ENCODE data around the gene METRN. TPM values are rescaled to one million over a fixed set of nuclear protein-coding genes. Genes with fewer than 3 reads are reported as not detected.

METRN gene
- total RNA-seq, 1 donor from 2014 or later: 30.4 TPM

DNA sequence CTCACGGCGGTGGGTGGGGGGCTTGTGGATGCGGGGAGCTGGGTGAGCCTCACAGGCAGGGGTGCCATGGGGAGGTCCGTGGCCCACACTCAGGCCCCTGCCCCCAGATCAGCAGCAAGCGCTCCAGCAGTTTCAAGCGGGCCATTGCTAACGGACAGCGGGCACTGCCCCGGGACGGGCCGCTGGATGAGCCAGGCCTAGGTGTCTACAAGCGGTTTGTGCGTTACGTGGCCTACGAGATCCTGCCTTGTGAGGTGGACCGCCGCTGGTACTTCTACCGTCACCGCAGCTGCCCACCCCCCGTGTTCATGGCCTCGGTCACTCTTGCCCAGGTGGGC, 38.4 kb upstream of the METRN start:
- intact Hi-C loops (cut with DNase I): no loop called here
- H3K4me1 ChIP-seq: peaks cover 18% of the 10 kb centered on the region
- DNase-seq: no peak

GRCh38 chr16:676913-677312, 38.0 kb upstream of the METRN start:
- Histone ChIP-seq H3K27me3 (no peaks in the 10 kb centered on the region), H3K9me3 (no peaks in the 10 kb centered on the region), H3K36me3 (peaks cover 22% of the 10 kb centered on the region), H3K4me1 (peaks cover 22% of the 10 kb centered on the region), H3K27ac (no peak overlapping the region), H3K4me3 (no peak overlapping the region)
- peak; percentile 87 for DNase-seq
- intact Hi-C loops (cut with DNase I): no loop called here
- ATAC-seq: no peak
- no peak for TF ChIP-seq CTCF (IDR thresholded peaks at IDR 0.05)

More for the DNA sequence above, 38.4 kb upstream of the METRN start:
- no peak overlapping the region for H3K4me3 ChIP-seq
- H3K36me3 ChIP-seq: peaks cover 22% of the 10 kb centered on the region
- no peak for ATAC-seq
- no peak for TF ChIP-seq CTCF (IDR thresholded peaks at IDR 0.05)
- no peaks in the 10 kb centered on the region for H3K27me3 ChIP-seq
- H3K27ac ChIP-seq: no peak overlapping the region
- H3K9me3 ChIP-seq: no peaks in the 10 kb centered on the region

- DNase-seq (no peak), ATAC-seq (no peak)
- Histone ChIP-seq H3K27ac (no peak overlapping the region), H3K4me1 (peaks cover 23% of the 10 kb centered on the region), H3K36me3 (peaks cover 22% of the 10 kb centered on the region), H3K4me3 (no peak overlapping the region), H3K27me3 (no peaks in the 10 kb centered on the region), H3K9me3 (no peaks in the 10 kb centered on the region)
- no peak for TF ChIP-seq CTCF (IDR thresholded peaks at IDR 0.05)
- intact Hi-C loops (cut with DNase I): no loop called here
Measured at GRCh38 chr16:677316-678190, 37.4 kb upstream of the METRN start.

DNA sequence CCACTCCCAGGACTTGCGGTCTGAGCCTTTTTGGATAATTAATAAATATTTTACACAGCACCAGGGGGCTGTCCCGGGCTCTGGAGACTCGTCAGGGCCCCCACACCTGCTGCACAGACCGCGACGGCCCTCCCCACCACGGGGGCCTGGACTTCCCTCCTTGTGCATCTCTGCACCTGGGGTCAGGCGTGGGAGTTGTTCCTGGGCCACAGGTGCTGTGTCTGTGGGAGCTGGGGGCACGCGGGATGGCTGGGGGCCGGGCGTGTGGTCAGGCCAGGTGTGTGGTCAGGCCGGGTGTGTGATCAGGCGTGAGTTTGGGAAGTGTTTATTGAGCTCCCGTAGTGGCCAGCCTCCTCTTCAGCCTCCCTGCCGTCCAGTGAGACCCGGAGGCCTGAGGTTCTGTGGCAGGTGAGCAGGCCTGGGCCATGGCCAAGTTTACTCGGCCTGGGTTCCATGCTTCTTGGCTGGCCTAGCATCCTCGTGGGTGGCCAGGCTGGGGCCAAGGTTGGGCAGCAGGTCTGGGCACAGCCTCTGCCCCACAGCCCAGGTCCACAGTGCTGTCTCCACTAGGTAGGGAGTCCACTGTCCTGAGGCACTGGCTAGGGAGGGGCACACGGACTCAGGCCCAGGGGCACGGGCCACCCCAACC, 36.6 kb upstream of the METRN start:
- TF ChIP-seq CTCF (IDR thresholded peaks at IDR 0.05): no peak
- Histone ChIP-seq H3K4me3 (no peak overlapping the region), H3K36me3 (peaks cover 20% of the 10 kb centered on the region), H3K9me3 (no peaks in the 10 kb centered on the region), H3K4me1 (peaks cover 27% of the 10 kb centered on the region), H3K27me3 (no peaks in the 10 kb centered on the region), H3K27ac (no peak overlapping the region)
- DNase-seq (no peak), ATAC-seq (no peak)
- intact Hi-C loops (cut with DNase I): no loop called here

DNA sequence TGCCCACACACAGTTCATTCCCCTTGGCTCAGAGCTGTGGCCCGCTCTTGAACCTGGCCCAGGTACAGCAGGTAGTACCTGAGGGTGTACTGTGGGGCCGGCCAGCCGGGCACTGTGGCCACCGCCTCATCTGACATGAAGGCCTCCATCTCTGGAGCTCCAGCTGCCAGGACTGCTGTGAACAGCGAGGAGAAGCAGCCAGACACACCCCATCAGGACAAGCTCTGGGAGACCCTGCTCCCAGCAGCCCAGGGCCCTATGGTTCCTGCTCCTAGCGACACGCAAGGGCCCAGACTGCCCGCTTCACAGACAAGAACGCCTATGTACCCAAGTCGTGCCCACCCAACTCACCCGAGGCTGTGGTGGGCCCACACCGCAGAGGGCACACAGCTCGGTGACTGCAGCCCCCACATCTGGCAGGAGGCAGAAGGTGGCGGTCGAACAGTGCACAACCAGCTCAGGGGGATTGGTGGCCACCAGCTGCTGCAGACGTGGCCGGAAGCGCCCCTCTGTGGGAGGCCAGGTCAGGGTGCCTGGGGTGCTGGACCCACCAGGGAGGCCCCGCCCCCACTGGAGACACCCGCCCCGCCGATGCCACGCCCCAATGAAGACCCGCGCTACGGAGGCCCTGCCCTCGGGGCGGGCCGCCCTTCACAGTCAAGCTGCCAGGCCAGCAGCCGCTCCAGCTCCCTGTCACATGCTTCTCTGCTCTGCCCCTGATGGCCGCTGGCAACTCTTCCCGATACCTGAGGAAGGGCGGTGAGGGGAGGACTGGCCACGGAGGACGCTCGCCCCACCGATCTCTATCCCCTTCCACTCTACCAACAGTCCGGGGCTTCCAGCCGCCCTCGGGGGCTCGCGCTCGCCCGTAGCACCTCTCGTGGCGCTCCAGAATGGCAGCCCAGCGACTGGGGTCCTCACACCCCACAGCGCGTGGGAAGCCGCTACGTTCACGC, 35.8 kb upstream of the METRN start:
- peaks cover 31% of the 10 kb centered on the region for H3K4me1 ChIP-seq
- intact Hi-C loops (cut with DNase I): no loop called here
- H3K27ac ChIP-seq: peak overlapping the region; percentile 77
- peak overlapping the region; percentile 70 for H3K4me3 ChIP-seq
- no peaks in the 10 kb centered on the region for H3K27me3 ChIP-seq
- no peak for TF ChIP-seq CTCF (IDR thresholded peaks at IDR 0.05)
- DNase-seq (peak; percentile 86), ATAC-seq (peak; percentile 13)
- H3K36me3 ChIP-seq: peaks cover 17% of the 10 kb centered on the region
- no peaks in the 10 kb centered on the region for H3K9me3 ChIP-seq

All from upper lobe of right lung (tissue), 1 donor.